RWPE2 (cell line): ENCODE measurements around the gene ELP6.

Source experiments
- ATAC-seq: fragments of 200-7000 bp; cut with Tn5 transposase; 3 replicates; pipeline ENCODE4 v1.9.1; 2021; ENCODE audit warnings: low read depth
- DNase-seq: peaks from one replicate; pipeline ENCODE4 v3.0.0-alpha.2; 2020; ENCODE audit warnings: low spot score
- H3K27ac ChIP-seq: fragments of 450-650 bp; 2 replicates; pipeline ENCODE4 v1.5.1; 2017; ENCODE audit warnings: mild to moderate bottlenecking; ENCODE audit not compliant: poor library complexity, severe bottlenecking
- H3K27me3 ChIP-seq: fragments of 250-450 bp; sonication (Bioruptor Pico); 2 replicates; pipeline ENCODE4 v1.5.1; 2021; ENCODE audit warnings: mild to moderate bottlenecking, moderate library complexity; ENCODE audit not compliant: insufficient read depth, poor library complexity, severe bottlenecking
- H3K36me3 ChIP-seq: fragments of 250-450 bp; sonication (Bioruptor Pico); 2 replicates; pipeline ENCODE4 v1.5.1; 2020; ENCODE audit warnings: low read depth, mild to moderate bottlenecking, moderate library complexity
- H3K4me1 ChIP-seq: fragments of 250-450 bp; sonication (Bioruptor Pico); 2 replicates; pipeline ENCODE4 v1.5.1; 2021; ENCODE audit warnings: mild to moderate bottlenecking, moderate library complexity; ENCODE audit not compliant: insufficient read depth, poor library complexity, severe bottlenecking
- H3K4me3 ChIP-seq: fragments of 250-450 bp; sonication (Bioruptor Pico); 2 replicates; pipeline ENCODE4 v1.5.1; 2021; ENCODE audit warnings: mild to moderate bottlenecking, moderate library complexity; ENCODE audit not compliant: severe bottlenecking
- H3K9me3 ChIP-seq: fragments of 250-450 bp; sonication (Bioruptor Pico); 2 replicates; pipeline ENCODE4 v1.5.1; 2021; ENCODE audit warnings: mild to moderate bottlenecking, moderate library complexity; ENCODE audit not compliant: severe bottlenecking
- CTCF ChIP-seq: fragments of 450-650 bp; IDR thresholded peaks from one replicate; pipeline ENCODE4 v1.5.1; 2017; ENCODE audit warnings: mild to moderate bottlenecking, moderate library complexity; ENCODE audit not compliant: poor library complexity, severe bottlenecking

The ELP6 gene

GRCh38 chr3:47533996-47534454 lies 20.5 kb upstream of the ELP6 start:
- ATAC-seq (no peak), DNase-seq (no peak)
- Histone ChIP-seq H3K27ac (no peak overlapping the region), H3K36me3 (no peaks in the 10 kb centered on the region), H3K4me1 (no peaks in the 10 kb centered on the region), H3K9me3 (no peaks in the 10 kb centered on the region), H3K27me3 (no peaks in the 10 kb centered on the region), H3K4me3 (no peak overlapping the region)
- TF ChIP-seq CTCF = no peak

GRCh38 chr3:47533481-47533880 lies 20.0 kb upstream of the ELP6 start:
- H3K36me3 ChIP-seq = no peaks in the 10 kb centered on the region

GRCh38 chr3:47527952-47528725 lies 14.6 kb upstream of the ELP6 start:
- Histone ChIP-seq H3K4me3 (no peak overlapping the region), H3K36me3 (no peaks in the 10 kb centered on the region), H3K27ac (no peak overlapping the region), H3K9me3 (no peaks in the 10 kb centered on the region), H3K4me1 (no peaks in the 10 kb centered on the region), H3K27me3 (no peaks in the 10 kb centered on the region)
- TF ChIP-seq CTCF = no peak
- ATAC-seq (no peak), DNase-seq (no peak)

More at GRCh38 chr3:47533481-47533880, 20.0 kb upstream of the ELP6 start:
- no peaks in the 10 kb centered on the region for H3K27me3 ChIP-seq
- no peak for DNase-seq
- H3K9me3 ChIP-seq = no peaks in the 10 kb centered on the region
- H3K27ac ChIP-seq = no peak overlapping the region
- ATAC-seq = no peak
- no peaks in the 10 kb centered on the region for H3K4me1 ChIP-seq
- no peak for TF ChIP-seq CTCF
- H3K4me3 ChIP-seq = no peak overlapping the region

- no peak overlapping the region for H3K4me3 ChIP-seq
- H3K9me3 ChIP-seq = no peaks in the 10 kb centered on the region
- no peak overlapping the region for H3K27ac ChIP-seq
- H3K36me3 ChIP-seq = no peaks in the 10 kb centered on the region
- no peak for TF ChIP-seq CTCF
- DNase-seq (no peak), ATAC-seq (no peak)
- H3K4me1 ChIP-seq = no peaks in the 10 kb centered on the region
- H3K27me3 ChIP-seq = no peaks in the 10 kb centered on the region
Observed at GRCh38 chr3:47525617-47526016, 12.1 kb upstream of the ELP6 start.

- no peak overlapping the region for H3K27ac ChIP-seq
- no peaks in the 10 kb centered on the region for H3K9me3 ChIP-seq
- no peaks in the 10 kb centered on the region for H3K4me1 ChIP-seq
- H3K36me3 ChIP-seq = no peaks in the 10 kb centered on the region
- ATAC-seq (no peak), DNase-seq (no peak)
- no peak for TF ChIP-seq CTCF
- no peak overlapping the region for H3K4me3 ChIP-seq
- H3K27me3 ChIP-seq = no peaks in the 10 kb centered on the region
Observed at GRCh38 chr3:47523310-47524073, 10.0 kb upstream of the ELP6 start.
